Breast epithelium (tissue), 4 donors: ENCODE results near the gene CFLAR. TPM values are rescaled to one million over a fixed set of nuclear protein-coding genes. Genes with fewer than 3 reads are reported as not detected.
A peak's percentile ranks its signal among the peaks of the same experiment; 100 is the strongest.

Experiments
- DNase-seq, 2 donors: peaks; one replicate each; pipeline ENCODE4 v3.0.0-alpha.2; 2019; ENCODE audit warnings: low spot score in 2 of 2
- H3K27ac ChIP-seq, 2 donors: fragments of 200-600 bp; sonication (generic) in 1 of 2; one replicate each; pipeline ENCODE4 v1.5.1; 2016 to 2019; ENCODE audit warnings: mild to moderate bottlenecking in 1 of 2
- H3K27me3 ChIP-seq, 2 donors: fragments of 200-600 bp; sonication (generic) in 1 of 2; one replicate each; pipeline versions ENCODE4 v1.5.1 to v1.6.0; 2017 to 2019; ENCODE audit warnings: control low read depth in 1 of 2, mild to moderate bottlenecking in 1 of 2
- H3K36me3 ChIP-seq: fragments of 200-600 bp; one replicate; pipeline ENCODE4 v1.5.1; 2019
- H3K4me1 ChIP-seq, 2 donors: fragments of 200-600 bp; sonication (generic); one replicate each; pipeline ENCODE4 v1.5.1; 2016 to 2019; ENCODE audit warnings: control low read depth in 1 of 2
- H3K4me3 ChIP-seq, 3 donors: fragments of 200-600 bp; sonication (generic); 1 replicate in 2 of 3; 2 replicates in 1 of 3; pipeline ENCODE4 v1.5.1; 2016 to 2019; ENCODE audit warnings: mild to moderate bottlenecking in 3 of 3, moderate library complexity in 2 of 3
- H3K9me3 ChIP-seq, 2 donors: fragments of 200-600 bp; sonication (generic) in 1 of 2; one replicate each; pipeline ENCODE4 v1.5.1; 2016 to 2019; ENCODE audit warnings: control low read depth in 1 of 2
- CTCF ChIP-seq, 3 donors: fragments of 450-650 bp; IDR thresholded peaks; one replicate each; pipeline ENCODE4 v1.5.1; 2016 to 2017; ENCODE audit warnings: antibody characterized with exemption in 3 of 3, mild to moderate bottlenecking in 3 of 3, moderate library complexity in 3 of 3
- POLR2A ChIP-seq: fragments of 450-650 bp; IDR thresholded peaks from one replicate; pipeline ENCODE4 v1.6.1; 2016; ENCODE audit warnings: antibody characterized with exemption, mild to moderate bottlenecking, moderate library complexity
- POLR2AphosphoS5 ChIP-seq, 3 donors: sonication (generic); formaldehyde crosslinking; IDR thresholded peaks; one replicate each; pipeline ENCODE4 v1.6.1; 2017; ENCODE audit warnings: antibody characterized with exemption in 3 of 3
- intact Hi-C: fragments of 100-400 bp; cut with DNase I; formaldehyde crosslinking; loops from one replicate; pipeline ENCODE4 v1.15.1; 2023; ENCODE audit warnings: low total_unique reads
- total RNA-seq, 3 donors: library from RNA; depleted of rRNA; stranded (reverse); fragments of >200 nt; gene quantifications; one replicate each; pipeline ENCODE4 v1.1.0, GENCODE V29; 2016

The CFLAR gene
- total RNA-seq, 3 donors from 2014 or later: 180 to 322 (median 207) TPM

DNA sequence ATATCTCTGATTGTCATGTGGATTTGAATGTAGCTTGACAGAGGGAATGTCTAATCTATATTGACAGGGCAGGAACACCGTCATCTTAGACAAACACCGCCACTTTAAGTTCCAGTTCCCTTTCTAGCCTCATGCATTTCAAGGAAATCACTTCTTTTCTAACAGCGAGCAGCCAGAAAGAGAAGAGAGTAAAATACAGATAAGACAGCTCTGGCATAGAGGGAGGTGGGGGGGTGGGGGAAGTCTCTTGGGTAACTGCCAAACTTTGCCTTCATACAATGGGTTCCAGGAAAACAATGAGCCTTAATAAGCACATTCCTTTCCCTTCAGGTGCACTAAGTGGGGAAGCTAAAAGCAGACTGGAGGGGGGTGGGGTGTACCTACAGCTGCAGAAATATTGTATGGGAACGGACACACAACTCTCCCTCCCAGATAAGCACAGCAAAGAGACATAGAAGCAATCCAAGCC, 104.2 kb downstream of the CFLAR start:
- TF ChIP-seq CTCF (IDR thresholded peaks at IDR 0.05) (no peak), POLR2AphosphoS5 (IDR thresholded peaks at IDR 0.05) (no peak), POLR2A (no peak)
- no peak overlapping the region for H3K4me3 ChIP-seq
- no peaks in the 10 kb centered on the region for H3K36me3 ChIP-seq
- intact Hi-C loops: no loop called here
- H3K27me3 ChIP-seq: no peaks in the 10 kb centered on the region
- H3K9me3 ChIP-seq: no peaks in the 10 kb centered on the region
- peak overlapping the region; percentile 17 to 33 for H3K27ac ChIP-seq
- no peak for DNase-seq
- no peaks in the 10 kb centered on the region for H3K4me1 ChIP-seq

DNA sequence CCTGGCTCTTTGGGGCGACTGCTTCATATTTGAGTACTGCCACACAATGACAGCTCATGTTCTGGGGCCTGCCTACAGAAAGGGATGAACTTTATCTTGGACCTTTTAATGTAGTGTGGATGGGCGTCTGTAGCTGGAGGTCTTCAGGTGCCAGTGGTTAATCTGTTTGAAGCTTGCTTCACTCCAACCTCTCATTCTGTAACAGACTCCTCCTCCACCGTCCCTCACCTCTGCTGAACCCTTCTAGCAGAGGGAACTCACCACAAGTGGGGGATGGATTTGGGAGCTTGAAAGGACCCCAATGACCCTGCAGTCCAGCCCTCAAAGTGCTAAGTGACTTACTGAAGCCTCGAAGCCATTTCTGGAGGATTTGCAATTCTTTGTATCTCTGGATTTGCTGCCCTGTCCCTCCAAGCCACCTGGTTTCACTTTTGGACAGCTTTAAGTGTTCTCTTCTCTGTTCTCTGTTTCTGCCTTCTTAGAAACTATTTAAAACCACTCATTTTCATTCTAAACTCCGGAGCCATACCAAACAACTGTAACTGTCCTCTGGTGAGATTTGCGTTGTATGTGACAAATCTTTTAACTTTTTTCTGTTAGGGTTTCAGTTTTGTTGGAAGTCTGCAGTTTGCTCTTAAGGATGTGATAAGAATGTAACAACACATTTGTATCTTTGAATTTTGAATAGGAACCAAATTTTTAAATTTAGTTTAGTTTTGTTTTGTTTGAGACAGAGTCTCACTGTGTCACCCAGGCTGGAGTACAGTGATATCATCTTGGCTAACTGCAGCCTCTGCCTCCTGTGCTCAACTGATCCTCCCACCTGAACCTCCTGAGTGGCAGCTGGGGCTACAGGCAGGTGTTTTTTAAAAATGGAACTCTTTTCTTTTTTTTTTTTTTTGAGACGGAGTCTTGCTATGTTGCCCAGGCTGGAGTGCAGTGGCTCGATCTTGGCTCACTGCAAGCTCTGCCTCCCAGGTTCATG, 107.4 kb downstream of the CFLAR start:
- Histone ChIP-seq H3K36me3 (no peaks in the 10 kb centered on the region), H3K4me3 (no peak overlapping the region), H3K27me3 (no peaks in the 10 kb centered on the region), H3K9me3 (no peaks in the 10 kb centered on the region), H3K27ac (no peak overlapping the region), H3K4me1 (no peaks in the 10 kb centered on the region)
- no peak for DNase-seq
- intact Hi-C loops: no loop called here
- TF ChIP-seq POLR2AphosphoS5 (IDR thresholded peaks at IDR 0.05) (no peak), POLR2A (no peak), CTCF (IDR thresholded peaks at IDR 0.05) (no peak)

Other genes starting within 250 kb of the CFLAR start
- 10 to 100 TPM; 16.4 to 42.4 (median 27.0) TPM for gene PPIL3, start 227.1 kb upstream of the CFLAR start, total RNA-seq
- gene NIF3L1, start 226.8 kb upstream of the CFLAR start, total RNA-seq: 10 to 100 TPM; 20.3 to 34.0 (median 26.5) TPM
- 10 to 100 TPM; 11.8 to 33.1 (median 23.3) TPM for gene ORC2, start 152.5 kb upstream of the CFLAR start, total RNA-seq
- 10 to 100 TPM; 16.4 to 38.7 (median 24.1) TPM for gene HYCC2, start 44.5 kb upstream of the CFLAR start, total RNA-seq
- 10 to 100 TPM; 40.8 to 51.5 (median 41.4) TPM for gene NDUFB3, start 44.2 kb upstream of the CFLAR start, total RNA-seq
- gene CASP10, start 67.0 kb downstream of the CFLAR start, total RNA-seq: 10 to 100 TPM in 1 of 3 donors, 1 to 10 TPM in 2; 5.7 to 13.1 (median 9.6) TPM
- 10 to 100 TPM; 18.2 to 28.8 (median 21.3) TPM for gene CASP8, start 144.4 kb downstream of the CFLAR start, total RNA-seq
- gene FLACC1, start 241.2 kb downstream of the CFLAR start, total RNA-seq: 1 to 10 TPM; 1.2 to 2.9 (median 1.6) TPM